ENCODE measurements around the gene CBR4.

GRCh38 chr4:168993714-168994510 is 16.1 kb downstream of the CBR4 start:
- no peak for TF ChIP-seq EZH2 (IDR thresholded peaks at IDR 0.05; ENCODE audit: low read length, unreplicated experiment)
- TF ChIP-seq, protein P1, sequence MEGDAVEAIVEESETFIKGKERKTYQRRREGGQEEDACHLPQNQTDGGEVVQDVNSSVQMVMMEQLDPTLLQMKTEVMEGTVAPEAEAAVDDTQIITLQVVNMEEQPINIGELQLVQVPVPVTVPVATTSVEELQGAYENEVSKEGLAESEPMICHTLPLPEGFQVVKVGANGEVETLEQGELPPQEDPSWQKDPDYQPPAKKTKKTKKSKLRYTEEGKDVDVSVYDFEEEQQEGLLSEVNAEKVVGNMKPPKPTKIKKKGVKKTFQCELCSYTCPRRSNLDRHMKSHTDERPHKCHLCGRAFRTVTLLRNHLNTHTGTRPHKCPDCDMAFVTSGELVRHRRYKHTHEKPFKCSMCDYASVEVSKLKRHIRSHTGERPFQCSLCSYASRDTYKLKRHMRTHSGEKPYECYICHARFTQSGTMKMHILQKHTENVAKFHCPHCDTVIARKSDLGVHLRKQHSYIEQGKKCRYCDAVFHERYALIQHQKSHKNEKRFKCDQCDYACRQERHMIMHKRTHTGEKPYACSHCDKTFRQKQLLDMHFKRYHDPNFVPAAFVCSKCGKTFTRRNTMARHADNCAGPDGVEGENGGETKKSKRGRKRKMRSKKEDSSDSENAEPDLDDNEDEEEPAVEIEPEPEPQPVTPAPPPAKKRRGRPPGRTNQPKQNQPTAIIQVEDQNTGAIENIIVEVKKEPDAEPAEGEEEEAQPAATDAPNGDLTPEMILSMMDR (conservative IDR thresholded peaks at IDR 0.05; ENCODE audit: low read depth, low read length): no peak
- no peak for TF ChIP-seq EZH2phosphoT487 (IDR thresholded peaks at IDR 0.05; ENCODE audit: borderline replicate concordance, low read length)

All from PC-3 (cell line).